GM12891 (cell line): ENCODE data around the gene MAPRE3.

Experiments used
- DNase-seq: peaks from one replicate; pipeline ENCODE4 v3.0.0; 2011; ENCODE audit warnings: low spot score; ENCODE audit not compliant: insufficient read length
- FAIRE-seq: peaks from 2 replicates; lab custom pipeline; 2011; peaks lifted over from hg19 to GRCh38; lab: Jason Lieb, UNC
- PAX5 ChIP-seq: IDR thresholded peaks from 2 replicates; pipeline ENCODE4 v1.6.1; 2011; ENCODE audit warnings: low read length, moderate library complexity, mild to moderate bottlenecking; ENCODE audit not compliant: insufficient read depth, severe bottlenecking
- POLR2A ChIP-seq: IDR thresholded peaks from 2 replicates; pipeline ENCODE4 v1.6.1; 2011; ENCODE audit warnings: low read depth, low read length, control low read depth
- POLR2AphosphoS5 ChIP-seq: IDR thresholded peaks from 2 replicates; pipeline ENCODE4 v1.6.1; 2011; ENCODE audit warnings: low read depth, low read length, control low read depth
- POU2F2 ChIP-seq: IDR thresholded peaks from 2 replicates; pipeline ENCODE4 v1.6.1; 2011; ENCODE audit warnings: low read depth, mild to moderate bottlenecking, control low read depth, low read length, moderate library complexity
- SPI1 ChIP-seq: IDR thresholded peaks from 2 replicates; pipeline ENCODE4 v1.6.1; 2011; ENCODE audit warnings: low read depth, low read length, control low read depth
- TAF1 ChIP-seq: IDR thresholded peaks from 2 replicates; pipeline ENCODE4 v1.6.1; 2011; ENCODE audit warnings: low read depth, low read length, control low read depth

The MAPRE3 gene

GRCh38 chr2:26934335-26934724 lies 36.1 kb upstream of the MAPRE3 start:
- no peak for DNase-seq
- TF ChIP-seq SPI1: no peak
- TF ChIP-seq POU2F2: no peak
- TF ChIP-seq POLR2A: no peak
- no peak for TF ChIP-seq PAX5
- TF ChIP-seq TAF1: no peak
- no peak for FAIRE-seq

GRCh38 chr2:26934985-26935384 lies 35.5 kb upstream of the MAPRE3 start:
- FAIRE-seq (no peak), DNase-seq (no peak)
- TF ChIP-seq SPI1 (no peak), POLR2A (no peak), POLR2AphosphoS5 (no peak), TAF1 (no peak), POU2F2 (no peak), PAX5 (no peak)

GRCh38 chr2:26936855-26937254 lies 33.6 kb upstream of the MAPRE3 start:
- TF ChIP-seq POLR2A: no peak
- no peak for TF ChIP-seq POU2F2
- TF ChIP-seq TAF1: no peak
- TF ChIP-seq POLR2AphosphoS5: no peak
- no peak for TF ChIP-seq SPI1
- TF ChIP-seq PAX5: no peak
- no peak for FAIRE-seq
- DNase-seq: no peak

- no peak for TF ChIP-seq POU2F2
- TF ChIP-seq POLR2A: no peak
- no peak for TF ChIP-seq PAX5
- TF ChIP-seq POLR2AphosphoS5: no peak
- TF ChIP-seq SPI1: no peak
- no peak for TF ChIP-seq TAF1
- FAIRE-seq (no peak), DNase-seq (no peak)
Observed at GRCh38 chr2:26938399-26939118, 31.9 kb upstream of the MAPRE3 start.

- no peak for FAIRE-seq
Observed at GRCh38 chr2:26940001-26940400, 30.4 kb upstream of the MAPRE3 start.

GRCh38 chr2:26941486-26941885 lies 29.0 kb upstream of the MAPRE3 start:
- TF ChIP-seq POLR2A: no peak
- TF ChIP-seq POLR2AphosphoS5: no peak
- TF ChIP-seq SPI1: no peak
- TF ChIP-seq TAF1: no peak
- TF ChIP-seq POU2F2: no peak
- TF ChIP-seq PAX5: no peak
- no peak for FAIRE-seq

More at GRCh38 chr2:26940001-26940400, 30.4 kb upstream of the MAPRE3 start:
- no peak for DNase-seq
- TF ChIP-seq SPI1 (no peak), POU2F2 (no peak), PAX5 (no peak), TAF1 (no peak), POLR2AphosphoS5 (no peak), POLR2A (no peak)

GRCh38 chr2:26942543-26943295 lies 27.7 kb upstream of the MAPRE3 start:
- peak; percentile 83 for FAIRE-seq
- no peak for TF ChIP-seq PAX5
- TF ChIP-seq SPI1: no peak
- no peak for TF ChIP-seq POLR2A
- TF ChIP-seq POU2F2: no peak
- TF ChIP-seq POLR2AphosphoS5: no peak
- no peak for TF ChIP-seq TAF1
- DNase-seq: peak; percentile 74

More at GRCh38 chr2:26941486-26941885, 29.0 kb upstream of the MAPRE3 start:
- no peak for DNase-seq

- DNase-seq (no peak), FAIRE-seq (no peak)
- TF ChIP-seq POU2F2: no peak
- TF ChIP-seq POLR2AphosphoS5: no peak
- TF ChIP-seq SPI1: no peak
- TF ChIP-seq TAF1: no peak
Observed at GRCh38 chr2:26945991-26946750, 24.3 kb upstream of the MAPRE3 start.

GRCh38 chr2:26946841-26947784 lies 23.3 kb upstream of the MAPRE3 start:
- DNase-seq (no peak), FAIRE-seq (no peak)
- TF ChIP-seq POLR2AphosphoS5 (no peak), POLR2A (no peak), TAF1 (no peak), PAX5 (no peak), POU2F2 (no peak), SPI1 (no peak)
